ENCODE measurements around the gene KIFAP3.

DNA sequence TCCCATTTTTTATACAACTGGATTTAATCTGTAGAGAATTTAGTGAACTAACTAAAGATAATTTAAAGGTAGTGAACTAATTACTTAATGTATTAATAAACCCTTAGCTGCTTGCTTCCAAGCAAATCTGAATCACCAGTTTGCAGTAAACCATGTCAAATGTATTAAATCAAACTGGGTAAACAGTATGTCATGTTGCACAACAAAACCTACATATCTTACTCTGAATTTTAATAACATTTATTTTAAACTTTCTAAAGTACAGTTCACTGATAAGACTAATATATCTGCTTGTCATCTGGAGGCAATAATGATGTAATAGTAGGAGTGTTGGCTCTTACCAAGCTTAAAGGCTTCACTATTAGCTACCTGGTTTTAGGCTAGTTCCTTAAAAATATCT is 128.3 kb downstream of the KIFAP3 start:
- TF ChIP-seq NFRKB (IDR thresholded peaks at IDR 0.05) (no peak), TARDBP (IDR thresholded peaks at IDR 0.05) (no peak), FOXK2 (IDR thresholded peaks at IDR 0.05) (no peak), SP1 (IDR thresholded peaks at IDR 0.05) (no peak), FOXA1 (IDR thresholded peaks at IDR 0.05) (no peak), CTBP1 (IDR thresholded peaks at IDR 0.05; ENCODE audit: borderline replicate concordance) (no peak), ELF4 (IDR thresholded peaks at IDR 0.05) (no peak), LEF1 (IDR thresholded peaks at IDR 0.05; ENCODE audit: borderline replicate concordance) (no peak), BHLHE40 (IDR thresholded peaks at IDR 0.05; ENCODE audit: borderline replicate concordance) (no peak), FOXM1 (IDR thresholded peaks at IDR 0.05; ENCODE audit: borderline replicate concordance) (no peak), ZNF384 (IDR thresholded peaks at IDR 0.05) (no peak), SUZ12 (IDR thresholded peaks at IDR 0.05) (no peak)
- TF ChIP-seq, protein P1, sequence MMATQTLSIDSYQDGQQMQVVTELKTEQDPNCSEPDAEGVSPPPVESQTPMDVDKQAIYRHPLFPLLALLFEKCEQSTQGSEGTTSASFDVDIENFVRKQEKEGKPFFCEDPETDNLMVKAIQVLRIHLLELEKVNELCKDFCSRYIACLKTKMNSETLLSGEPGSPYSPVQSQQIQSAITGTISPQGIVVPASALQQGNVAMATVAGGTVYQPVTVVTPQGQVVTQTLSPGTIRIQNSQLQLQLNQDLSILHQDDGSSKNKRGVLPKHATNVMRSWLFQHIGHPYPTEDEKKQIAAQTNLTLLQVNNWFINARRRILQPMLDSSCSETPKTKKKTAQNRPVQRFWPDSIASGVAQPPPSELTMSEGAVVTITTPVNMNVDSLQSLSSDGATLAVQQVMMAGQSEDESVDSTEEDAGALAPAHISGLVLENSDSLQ (IDR thresholded peaks at IDR 0.05): no peak
